Endothelial cell of umbilical vein (primary cell): Measurements from ENCODE around the gene TTF2. TPM values are rescaled to one million over a fixed set of nuclear protein-coding genes. Genes with fewer than 3 reads are reported as not detected.

Experiments
- BruUV-seq: library from RNA; stranded (reverse); fragments of 400-500 nt; replicated peaks from 2 replicates; lab custom pipeline; 2021; lab: Mats Ljungman, UMichigan
- CTCF ChIA-PET: fragments of 300-600, 350-600 bp; sonication (Branson Sonifier 250); formaldehyde crosslinking; loops from one replicate; lab custom pipeline; 2021; ENCODE audit warnings: antibody characterized with exemption, inconsistent platforms; lab: Charles Lee
- POLR2A ChIA-PET: fragments of 300-600, 350-600 bp; sonication (Branson Sonifier 250); formaldehyde crosslinking; loops from one replicate; lab custom pipeline; 2021; ENCODE audit warnings: antibody characterized with exemption, inconsistent platforms; lab: Charles Lee
- DNase-seq: peaks from one replicate; pipeline ENCODE4 v3.0.0-alpha.2; 2011; ENCODE audit warnings: low read depth, low spot score
- FAIRE-seq: peaks from 2 replicates; lab custom pipeline; 2011; peaks lifted over from hg19 to GRCh38; lab: Jason Lieb, UNC
- H2AFZ ChIP-seq: 2 replicates; pipeline ENCODE4 v1.6.0; 2012; ENCODE audit warnings: low read depth, low read length, control low read depth, inconsistent platforms
- H3K27ac ChIP-seq: 2 replicates; pipeline ENCODE4 v1.5.1; 2011; ENCODE audit warnings: low read depth, mild to moderate bottlenecking, control low read depth, low read length, moderate library complexity; ENCODE audit not compliant: insufficient read depth
- H3K27me3 ChIP-seq, 2 experiments: 2 replicates each; pipeline versions ENCODE4 v1.6.0 to v1.6.1; 2011; ENCODE audit warnings: low read length in 2 of 2, mixed read lengths in 1 of 2; ENCODE audit not compliant: control insufficient read depth in 2 of 2, insufficient read depth in 2 of 2
- H3K36me3 ChIP-seq, 2 experiments: 2 replicates in 1 of 2; 3 replicates in 1 of 2; pipeline ENCODE4 v1.5.1; 2011; ENCODE audit warnings: low read length in 2 of 2, mild to moderate bottlenecking in 1 of 2, moderate library complexity in 1 of 2; ENCODE audit not compliant: control insufficient read depth in 2 of 2, insufficient read depth in 2 of 2; ENCODE audit errors: extremely low read depth in 1 of 2
- H3K4me1 ChIP-seq: 3 replicates; pipeline ENCODE4 v1.5.1; 2011; ENCODE audit warnings: mild to moderate bottlenecking, low read length; ENCODE audit not compliant: control insufficient read depth, insufficient read depth; ENCODE audit errors: extremely low read depth
- H3K4me2 ChIP-seq: 2 replicates; pipeline ENCODE4 v1.6.1; 2011; ENCODE audit warnings: low read length, control low read depth, mixed read lengths; ENCODE audit not compliant: insufficient read depth
- H3K4me3 ChIP-seq, 3 experiments: fragments of 200-600 bp in 1 of 3; sonication (generic), shearing (Covaris generic) in 1 of 3; replicated peaks in 1 of 3; 2 replicates each; pipeline ENCODE4 v1.5.1; 2011 to 2016; ENCODE audit warnings: control low read depth in 3 of 3, low read length in 3 of 3, mild to moderate bottlenecking in 2 of 3, inconsistent platforms in 1 of 3, low read depth in 1 of 3, moderate library complexity in 1 of 3; ENCODE audit not compliant: insufficient read depth in 1 of 3
- H3K79me2 ChIP-seq: 2 replicates; pipeline ENCODE4 v1.6.0; 2012; ENCODE audit warnings: low read length, inconsistent platforms; ENCODE audit not compliant: control insufficient read depth, insufficient read depth
- H3K9ac ChIP-seq: replicated peaks from 2 replicates; pipeline ENCODE3; 2011; ENCODE audit warnings: low read length, control low read depth; ENCODE audit not compliant: insufficient read depth; ENCODE audit errors: extremely low read depth
- H3K9me1 ChIP-seq: replicated peaks from 3 replicates; pipeline ENCODE4 v1.6.0; 2011; ENCODE audit warnings: mild to moderate bottlenecking, low read length; ENCODE audit not compliant: control insufficient read depth, insufficient read depth; ENCODE audit errors: extremely low read depth
- H3K9me3 ChIP-seq: replicated peaks from 2 replicates; pipeline ENCODE4 v1.5.1; 2012; ENCODE audit warnings: low read length, inconsistent platforms; ENCODE audit not compliant: control insufficient read depth, insufficient read depth
- H4K20me1 ChIP-seq: replicated peaks from 2 replicates; pipeline ENCODE3; 2011; ENCODE audit warnings: mild to moderate bottlenecking, low read length; ENCODE audit not compliant: control insufficient read depth, insufficient read depth; ENCODE audit errors: extremely low read depth
- CTCF ChIP-seq, 2 donors: IDR thresholded peaks; 1 replicate in 1 of 2; 2 replicates in 1 of 2; pipeline ENCODE4 v1.5.1; 2011; ENCODE audit warnings: low read length in 2 of 2, mild to moderate bottlenecking in 2 of 2, moderate library complexity in 2 of 2, control low read depth in 1 of 2, inconsistent platforms in 1 of 2, low read depth in 1 of 2; ENCODE audit not compliant: insufficient read depth in 1 of 2; ENCODE audit errors: extremely low read depth in 1 of 2
- EZH2 ChIP-seq: IDR thresholded peaks from 2 replicates; pipeline ENCODE4 v1.6.1; 2012; ENCODE audit warnings: borderline replicate concordance, low read depth, mild to moderate bottlenecking, moderate library complexity, low read length, inconsistent platforms; ENCODE audit not compliant: severe bottlenecking
- FOS ChIP-seq: IDR thresholded peaks from 2 replicates; pipeline ENCODE4 v1.6.1; 2011; ENCODE audit warnings: mild to moderate bottlenecking, low read length, moderate library complexity, borderline replicate concordance; ENCODE audit not compliant: insufficient read depth
- GATA2 ChIP-seq: IDR thresholded peaks from 2 replicates; pipeline ENCODE4 v1.7.0; 2011; ENCODE audit warnings: low read depth, mild to moderate bottlenecking, moderate library complexity, mixed read lengths, low read length; ENCODE audit not compliant: insufficient read length, insufficient read depth
- JUN ChIP-seq: IDR thresholded peaks from 2 replicates; pipeline ENCODE4 v1.6.1; 2011; ENCODE audit warnings: borderline replicate concordance, low read depth; ENCODE audit not compliant: insufficient read length, insufficient read depth
- MAX ChIP-seq: IDR thresholded peaks from 2 replicates; pipeline ENCODE4 v1.6.1; 2011; ENCODE audit not compliant: insufficient read depth, insufficient read length
- MYC ChIP-seq: IDR thresholded peaks from one replicate; pipeline ENCODE4 v1.6.1; 2011; ENCODE audit warnings: mild to moderate bottlenecking, low read depth, low read length
- POLR2A ChIP-seq: IDR thresholded peaks from 2 replicates; pipeline ENCODE4 v1.6.1; 2012; ENCODE audit warnings: low read depth, mild to moderate bottlenecking, control low read depth, low read length
- POLR2AphosphoS5 ChIP-seq: IDR thresholded peaks from 2 replicates; pipeline ENCODE4 v1.6.1; 2012; ENCODE audit warnings: low read depth, mild to moderate bottlenecking, control low read depth, low read length, moderate library complexity; ENCODE audit not compliant: insufficient read depth
- dilution Hi-C: fragments of 300-500 bp; cut with MboI; formaldehyde crosslinking; loops from one replicate; pipeline ENCODE4 v1.15.0; 2019; ENCODE audit warnings: low sequenced_read_pairs; ENCODE audit not compliant: extremely low pct_ligation_motif_present
- intact Hi-C: fragments of 100-400 bp; cut with micrococcal nuclease; formaldehyde crosslinking; loops from one replicate; pipeline ENCODE4 v1.10.0; 2022
- polyA plus RNA-seq, 4 experiments: library from polyadenylated mRNA; depleted of rRNA in 3 of 4; stranded (reverse) in 3 of 4; unstranded in 1 of 4; fragments of >200 nt; gene quantifications; 2 replicates each; pipeline versions ENCODE4 v1.2.1 to v1.2.3, GENCODE V29; 2011 to 2012; ENCODE audit warnings: missing spikeins in 1 of 4
- total RNA-seq: library from RNA; stranded (reverse); gene quantifications from 2 replicates; pipeline ENCODE4 v1.2.3, GENCODE V29; 2021

Gene TTF2
- total and polyA plus RNA-seq, 2 donors (not counting 3 experiments of a cell fraction or from before 2014, with no cell fraction given) = 8.8 to 44.4 TPM

GRCh38 chr1:117116090-117116783 lies 56.1 kb downstream of the TTF2 start:
- Histone ChIP-seq H3K4me3 (no peak overlapping the region), H3K4me1 (peaks cover 6% of the 10 kb centered on the region), H3K36me3 (no peaks in the 10 kb centered on the region), H4K20me1 (no peaks in the 10 kb centered on the region), H3K4me2 (no peak overlapping the region), H3K9me1 (no peaks in the 10 kb centered on the region), H3K27me3 (no peaks in the 10 kb centered on the region), H3K9ac (no peak overlapping the region), H3K9me3 (no peaks in the 10 kb centered on the region), H3K79me2 (no peaks in the 10 kb centered on the region), H3K27ac (no peak overlapping the region), H2AFZ (no peak overlapping the region)
- no peak for DNase-seq
- ChIA-PET POLR2A (interaction anchor here (0.6 kb wide), 1 partner anchor 60 kb away, joined by 5 read pairs; no protein-coding TSS in a partner anchor), CTCF (interaction anchor here (0.7 to 3.5 kb wide), 6 partner anchors 9 to 780 kb away, joined by 3 to 15 read pairs (median 4); partner anchors contain the start of gene TTF2)
- no peak for FAIRE-seq
- dilution Hi-C loops = no loop called here
- TF ChIP-seq MYC (no peak), MAX (no peak), FOS (no peak), CTCF (IDR thresholded peaks at IDR 0.05; ENCODE audit: extremely low read depth in 1 of 2, insufficient read depth in 1 of 2, low read depth in 1 of 2, low read length in 2 of 2) (no peak), POLR2AphosphoS5 (no peak), POLR2A (no peak), GATA2 (no peak), EZH2 (no peak), JUN (no peak)
- intact Hi-C loops = no loop called here
- BruUV-seq = no TSS peak
